GM15510 (cell line): ENCODE results near the gene DMAC1.

Source experiments
- POLR2A ChIP-seq: IDR thresholded peaks from 3 replicates; pipeline ENCODE4 v1.6.1; 2011; ENCODE audit warnings: borderline replicate concordance; ENCODE audit not compliant: insufficient read length; ENCODE audit errors: extremely low read depth

DMAC1 gene

DNA sequence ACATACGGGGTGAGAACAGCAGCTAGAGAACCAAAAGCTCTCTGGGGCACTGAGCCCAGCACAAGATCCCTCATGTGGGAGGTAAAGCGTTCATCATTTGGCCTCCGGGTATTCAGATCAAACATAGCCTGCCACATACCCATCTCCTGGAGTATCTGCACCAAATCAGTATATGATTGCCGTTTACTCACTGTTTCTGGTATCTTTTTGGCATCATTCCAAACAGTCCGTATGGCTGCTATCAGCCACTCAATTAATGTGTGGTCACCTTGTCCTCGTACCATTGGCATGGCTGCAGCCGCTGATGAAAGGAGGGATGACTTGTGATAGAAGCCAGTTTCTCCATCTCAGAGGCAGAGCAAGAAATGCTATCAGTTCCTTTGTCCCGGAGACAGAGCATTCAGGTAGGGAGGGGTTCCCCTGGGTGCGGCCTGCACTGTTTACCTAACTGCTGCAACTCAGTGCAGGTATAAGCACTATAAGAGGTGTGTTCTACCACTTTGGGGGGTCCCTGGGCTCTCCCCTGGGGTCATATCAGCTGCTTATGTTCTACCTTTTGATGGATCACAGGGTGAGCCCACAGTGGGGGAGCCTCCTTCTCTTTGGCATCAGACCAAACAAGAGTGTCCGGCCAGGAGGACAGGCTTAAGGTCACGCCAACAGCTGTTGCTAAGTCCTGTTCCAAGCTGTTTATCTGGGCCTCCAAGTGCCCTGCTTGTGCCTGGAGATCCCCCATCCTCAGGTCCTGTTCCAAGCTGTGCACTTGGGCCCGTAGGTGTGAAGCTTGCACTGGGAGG is 9.4 kb downstream of the DMAC1 start:
- TF ChIP-seq POLR2A = no peak

- no peak for TF ChIP-seq POLR2A
Measured at GRCh38 chr9:7788772-7789171, 10.8 kb downstream of the DMAC1 start.

- no peak for TF ChIP-seq POLR2A
Measured at GRCh38 chr9:7785813-7786212, 13.8 kb downstream of the DMAC1 start.

GRCh38 chr9:7784472-7784871 is 15.1 kb downstream of the DMAC1 start:
- no peak for TF ChIP-seq POLR2A

DNA sequence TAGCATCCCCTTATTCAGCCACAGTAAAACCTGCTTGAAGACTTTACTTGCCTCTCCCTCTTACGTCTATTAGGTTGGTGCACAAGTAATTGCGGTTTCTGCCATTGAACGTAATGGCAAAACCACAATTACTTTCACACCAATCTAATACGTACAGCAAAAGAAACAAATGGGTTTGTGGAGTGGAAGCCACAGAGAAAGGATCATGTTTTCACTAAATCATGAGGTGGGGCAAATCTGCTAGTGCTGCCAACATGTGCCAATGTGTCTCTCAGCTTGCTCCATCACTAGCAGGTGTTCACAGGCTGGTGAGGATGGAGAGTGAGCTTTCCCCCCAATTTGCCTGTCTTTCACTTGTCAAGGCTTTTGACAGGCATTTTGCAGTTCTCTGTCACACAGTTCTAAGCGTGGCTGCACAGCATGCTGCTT is 15.9 kb downstream of the DMAC1 start:
- TF ChIP-seq POLR2A = no peak

DNA sequence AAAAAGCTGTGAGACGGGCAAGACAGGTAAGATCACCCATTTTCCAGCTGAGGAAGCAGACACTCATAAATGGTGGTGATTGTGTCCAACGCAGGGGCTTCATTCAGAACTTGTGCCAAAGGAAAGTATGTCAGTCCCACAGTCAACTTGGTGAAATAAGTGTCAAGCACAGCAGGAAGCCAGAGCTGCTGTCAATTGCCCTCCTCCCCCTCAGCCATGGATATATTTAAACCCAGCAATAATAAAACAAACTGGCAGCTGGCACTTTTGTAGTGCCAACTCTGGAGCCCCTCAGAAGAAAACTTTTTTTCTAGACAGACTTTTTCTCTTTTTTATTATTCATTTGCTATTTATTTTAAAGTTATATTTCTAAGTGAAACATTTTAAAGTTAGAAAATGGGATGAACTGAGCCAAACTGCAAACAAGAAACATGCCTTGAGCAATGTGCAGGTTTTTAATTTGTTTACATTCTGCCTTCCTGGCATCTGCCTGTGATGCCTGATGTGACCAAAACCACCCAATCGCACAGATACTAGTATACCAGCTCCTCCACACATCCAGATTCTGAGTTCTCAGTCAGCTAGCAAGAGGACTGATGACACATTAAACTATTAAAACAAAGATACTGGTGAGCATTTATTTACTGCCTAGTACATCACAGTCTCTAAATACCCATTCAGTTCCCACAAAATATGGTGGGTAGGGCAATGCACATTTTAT is 17.0 kb downstream of the DMAC1 start:
- TF ChIP-seq POLR2A = no peak

- no peak for TF ChIP-seq POLR2A
Measured at GRCh38 chr9:7780261-7780988, 19.2 kb downstream of the DMAC1 start.

DNA sequence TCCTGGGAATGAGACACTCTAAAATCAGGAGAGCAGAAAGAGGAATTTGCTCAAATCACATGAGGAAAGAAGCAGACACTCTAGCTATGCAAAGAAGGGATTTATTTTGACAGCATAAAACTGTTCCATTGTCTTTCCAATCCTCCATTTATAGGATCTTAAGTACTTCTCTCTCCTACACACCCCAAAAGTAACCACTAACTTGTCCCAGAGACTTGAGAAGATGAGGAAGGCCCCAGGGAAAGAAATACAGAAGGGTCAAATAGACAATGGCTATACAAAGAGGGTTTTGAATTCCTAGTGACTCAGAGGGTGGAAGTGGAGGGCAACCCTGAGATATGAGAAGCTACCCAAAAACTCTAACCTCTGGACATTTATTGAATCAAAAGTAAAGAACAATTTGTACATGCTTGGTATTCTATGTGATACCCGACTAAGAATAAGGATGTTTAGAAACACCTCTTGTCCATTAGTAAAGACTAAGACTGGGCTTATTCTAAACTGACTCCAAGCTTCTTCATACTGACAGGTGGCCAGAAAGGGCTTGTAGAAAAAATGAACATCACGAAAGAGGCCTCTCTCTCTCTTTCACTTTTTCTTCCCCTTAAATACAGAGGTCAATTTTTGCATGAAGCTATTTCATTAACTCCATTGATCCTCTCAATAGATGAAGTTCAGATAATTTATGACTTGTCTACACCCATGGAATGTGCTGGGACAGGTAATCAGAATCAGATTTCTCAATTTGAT is 20.6 kb downstream of the DMAC1 start:
- no peak for TF ChIP-seq POLR2A

DNA sequence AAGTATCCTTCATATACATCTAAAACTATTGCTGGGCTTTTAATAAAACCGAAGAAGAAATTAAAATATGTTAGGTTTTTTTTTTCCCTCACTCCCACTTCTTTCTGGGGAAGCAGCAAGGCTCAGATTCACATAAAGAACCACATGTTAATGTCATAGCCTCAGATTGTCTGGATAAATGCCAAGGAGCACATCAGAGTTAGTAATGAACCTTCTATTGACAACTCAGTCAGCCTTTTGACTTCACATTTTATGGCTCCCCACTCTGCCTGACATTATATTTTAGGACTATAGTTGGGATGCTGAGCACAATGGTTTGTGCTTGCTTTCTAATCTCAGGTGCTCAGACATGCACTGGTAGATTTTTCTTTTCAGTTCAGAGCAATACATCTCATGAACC is 21.8 kb downstream of the DMAC1 start:
- no peak for TF ChIP-seq POLR2A

- TF ChIP-seq POLR2A = no peak
Measured at GRCh38 chr9:7770111-7770510, 29.5 kb downstream of the DMAC1 start.

- no peak for TF ChIP-seq POLR2A
Measured at GRCh38 chr9:7762600-7762999, 37.0 kb downstream of the DMAC1 start.

DNA sequence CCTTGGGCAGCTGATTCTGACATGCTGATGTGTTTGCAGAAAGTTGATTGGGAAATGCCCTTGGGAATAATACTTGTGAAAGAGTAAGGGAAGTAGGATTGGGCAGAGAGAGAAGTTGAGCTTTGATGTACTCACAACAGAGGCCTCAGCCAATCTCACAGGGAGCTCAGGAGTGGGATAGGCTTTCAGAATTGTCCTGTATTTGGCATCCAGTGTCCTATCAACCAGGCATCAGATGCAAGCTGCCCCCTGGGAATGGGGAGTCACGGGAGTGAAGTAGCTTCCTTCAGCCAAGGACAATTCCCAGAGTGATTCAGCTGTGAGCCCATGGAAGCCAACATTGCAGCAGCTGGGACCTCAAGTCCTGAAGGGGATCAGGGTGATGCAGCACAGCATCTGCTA is 39.6 kb downstream of the DMAC1 start:
- TF ChIP-seq POLR2A = no peak

DNA sequence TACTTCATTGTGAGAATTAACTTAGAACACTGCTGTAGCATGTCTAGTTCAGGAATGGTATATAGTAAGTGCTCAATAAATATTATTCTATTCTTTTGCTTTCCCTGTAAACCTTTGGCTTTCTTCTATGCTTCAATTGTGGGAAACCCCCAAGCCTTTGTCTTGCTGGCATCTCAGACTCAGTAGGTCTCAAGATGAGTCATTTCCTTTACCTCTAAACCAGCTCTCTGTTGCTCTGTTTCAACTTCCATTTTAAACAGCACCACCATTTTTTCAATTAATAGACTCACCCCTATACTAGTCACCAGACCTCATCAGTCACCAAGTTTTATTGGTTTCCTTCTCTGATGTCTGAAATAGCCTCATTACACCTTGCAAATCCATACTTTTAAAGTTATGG is 43.5 kb downstream of the DMAC1 start:
- no peak for TF ChIP-seq POLR2A

- TF ChIP-seq POLR2A = no peak
Measured at GRCh38 chr9:7752481-7752880, 47.1 kb downstream of the DMAC1 start.
